CD4-positive, alpha-beta T cell (primary cell): Measurements from ENCODE around the gene OR2AT4. TPM values are rescaled to one million over a fixed set of nuclear protein-coding genes. Genes with fewer than 3 reads are reported as not detected.

Experiments
- ATAC-seq: fragments of 200-7000 bp; cut with Tn5 transposase; one replicate; pipeline ENCODE4 v1.10.0; 2022; ENCODE audit warnings: mild to moderate bottlenecking; ENCODE audit not compliant: poor library complexity
- CTCF ChIA-PET: fragments of 350-600 bp; sonication (Branson Sonifier 250); formaldehyde crosslinking; loops from one replicate; lab custom pipeline; 2021; ENCODE audit warnings: antibody characterized with exemption, inconsistent platforms; lab: Charles Lee
- POLR2A ChIA-PET: fragments of 350-600 bp; sonication (Branson Sonifier 250); formaldehyde crosslinking; loops from one replicate; lab custom pipeline; 2021; ENCODE audit warnings: antibody characterized with exemption, inconsistent platforms; lab: Charles Lee
- DNase-seq, 14 experiments: peaks; one replicate each; pipeline ENCODE4 v3.0.0-alpha.2; 2013 to 2020; ENCODE audit warnings: mixed read lengths in 2 of 14
- H3K27ac ChIP-seq, 2 donors: one replicate each; pipeline versions ENCODE4 v1.5.1 to v1.7.0; 2013; ENCODE audit warnings: low read length in 2 of 2, low read depth in 1 of 2, mild to moderate bottlenecking in 1 of 2
- H3K27me3 ChIP-seq, 2 experiments: 1 replicate in 1 of 2; 2 replicates in 1 of 2; pipeline versions ENCODE4 v1.6.1 to v1.7.0; 2013; ENCODE audit warnings: low read length in 2 of 2, control low read depth in 1 of 2, mild to moderate bottlenecking in 1 of 2, moderate library complexity in 1 of 2; ENCODE audit not compliant: insufficient read depth in 2 of 2, control insufficient read depth in 1 of 2
- H3K36me3 ChIP-seq: one replicate; pipeline ENCODE4 v1.6.1; 2013; ENCODE audit warnings: low read length, control low read depth; ENCODE audit not compliant: insufficient read depth
- H3K4me1 ChIP-seq: one replicate; pipeline ENCODE4 v1.6.1; 2013; ENCODE audit warnings: low read length, control low read depth; ENCODE audit not compliant: insufficient read depth
- H3K4me3 ChIP-seq: one replicate; pipeline ENCODE4 v1.5.1; 2013; ENCODE audit warnings: mild to moderate bottlenecking, low read length, moderate library complexity
- H3K9me3 ChIP-seq, 2 experiments: 1 replicate in 1 of 2; 2 replicates in 1 of 2; pipeline versions ENCODE4 v1.6.1 to v1.7.0; 2013; ENCODE audit warnings: low read length in 2 of 2, mild to moderate bottlenecking in 2 of 2, control low read depth in 1 of 2, moderate library complexity in 1 of 2; ENCODE audit not compliant: control insufficient read depth in 1 of 2, insufficient read depth in 1 of 2
- H3K27ac Mint-ChIP-seq: one replicate; pipeline ENCODE4 v1.8.0; 2020; ENCODE audit warnings: mixed read lengths
- H3K27me3 Mint-ChIP-seq: one replicate; pipeline ENCODE4 v1.8.0; 2021; ENCODE audit warnings: mixed read lengths
- H3K36me3 Mint-ChIP-seq: one replicate; pipeline ENCODE4 v1.8.0; 2021; ENCODE audit warnings: low read depth, mixed read lengths
- H3K4me1 Mint-ChIP-seq: one replicate; pipeline ENCODE4 v1.8.0; 2021; ENCODE audit warnings: low read depth, mixed read lengths
- H3K4me3 Mint-ChIP-seq: one replicate; pipeline ENCODE4 v1.8.0; 2020; ENCODE audit warnings: mild to moderate bottlenecking, mixed read lengths
- H3K9me3 Mint-ChIP-seq: one replicate; pipeline ENCODE4 v1.8.0; 2020; ENCODE audit warnings: mixed read lengths
- intact Hi-C, 2 experiments: fragments of 100-400 bp; cut with DNase I in 1 of 2; cut with micrococcal nuclease in 1 of 2; formaldehyde crosslinking; loops; one replicate each; pipeline versions ENCODE4 v1.15.1 to v1.9.0; 2023 to 2025; cut with DNase I, micrococcal nuclease
- total RNA-seq, 174 experiments: library from RNA in 2 of 174; stranded (reverse) in 2 of 174; gene quantifications; one replicate each; pipeline ENCODE4 v1.2.3 and lab custom pipeline; 2021 to 2026
- TF ChIP-seq, protein P1 (sequence below): fragments of 200-600 bp; IDR thresholded peaks from one replicate; pipeline ENCODE4 v1.8.0; 2022; ENCODE audit warnings: antibody characterized with exemption, mild to moderate bottlenecking

The OR2AT4 gene
- total RNA-seq, 2 experiments from 2014 or later: not detected

DNA sequence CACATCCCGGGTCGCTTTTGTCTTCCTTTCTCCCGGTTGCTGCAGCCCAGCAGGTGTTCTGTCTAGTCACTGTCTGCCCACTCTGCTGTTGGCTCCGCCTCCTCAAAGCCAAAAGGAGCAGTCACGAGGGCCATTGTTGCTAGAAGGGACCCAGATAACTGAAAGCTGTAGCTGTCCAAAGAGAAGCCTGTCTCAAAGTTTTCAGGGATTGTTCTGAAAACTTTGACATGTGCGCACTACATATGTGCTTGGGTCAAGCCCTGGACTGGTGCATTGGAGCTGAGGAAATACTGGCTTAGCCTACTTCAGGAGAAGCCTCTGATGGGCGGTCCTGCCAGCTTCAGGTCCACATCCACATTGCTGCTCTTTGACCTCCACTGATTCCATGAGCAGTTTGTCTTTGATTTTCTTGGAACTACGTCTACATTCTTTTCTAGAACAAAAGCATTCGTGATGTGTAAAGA lies 8.8 kb upstream of the OR2AT4 start:
- Histone ChIP-seq H3K27me3 (peaks cover 6% of the 10 kb centered on the region in 2 experiments), H3K4me3 (no peak overlapping the region), H3K36me3 (no peaks in the 10 kb centered on the region), H3K4me1 (no peaks in the 10 kb centered on the region), H3K27ac (no peak overlapping the region), H3K9me3 (no peaks in the 10 kb centered on the region)
- ATAC-seq (no peak), DNase-seq (no peak)
- no peak overlapping the region for H3K4me3 Mint-ChIP-seq
- H3K27me3 Mint-ChIP-seq: peaks cover 41% of the 10 kb centered on the region
- CTCF ChIA-PET: no interaction called here
- TF ChIP-seq, protein P1, sequence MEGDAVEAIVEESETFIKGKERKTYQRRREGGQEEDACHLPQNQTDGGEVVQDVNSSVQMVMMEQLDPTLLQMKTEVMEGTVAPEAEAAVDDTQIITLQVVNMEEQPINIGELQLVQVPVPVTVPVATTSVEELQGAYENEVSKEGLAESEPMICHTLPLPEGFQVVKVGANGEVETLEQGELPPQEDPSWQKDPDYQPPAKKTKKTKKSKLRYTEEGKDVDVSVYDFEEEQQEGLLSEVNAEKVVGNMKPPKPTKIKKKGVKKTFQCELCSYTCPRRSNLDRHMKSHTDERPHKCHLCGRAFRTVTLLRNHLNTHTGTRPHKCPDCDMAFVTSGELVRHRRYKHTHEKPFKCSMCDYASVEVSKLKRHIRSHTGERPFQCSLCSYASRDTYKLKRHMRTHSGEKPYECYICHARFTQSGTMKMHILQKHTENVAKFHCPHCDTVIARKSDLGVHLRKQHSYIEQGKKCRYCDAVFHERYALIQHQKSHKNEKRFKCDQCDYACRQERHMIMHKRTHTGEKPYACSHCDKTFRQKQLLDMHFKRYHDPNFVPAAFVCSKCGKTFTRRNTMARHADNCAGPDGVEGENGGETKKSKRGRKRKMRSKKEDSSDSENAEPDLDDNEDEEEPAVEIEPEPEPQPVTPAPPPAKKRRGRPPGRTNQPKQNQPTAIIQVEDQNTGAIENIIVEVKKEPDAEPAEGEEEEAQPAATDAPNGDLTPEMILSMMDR: no peak
- POLR2A ChIA-PET: no interaction called here
- intact Hi-C loops: no loop called here
- H3K36me3 Mint-ChIP-seq: no peaks in the 10 kb centered on the region
- no peak overlapping the region for H3K27ac Mint-ChIP-seq
- no peaks in the 10 kb centered on the region for H3K9me3 Mint-ChIP-seq
- no peaks in the 10 kb centered on the region for H3K4me1 Mint-ChIP-seq

DNA sequence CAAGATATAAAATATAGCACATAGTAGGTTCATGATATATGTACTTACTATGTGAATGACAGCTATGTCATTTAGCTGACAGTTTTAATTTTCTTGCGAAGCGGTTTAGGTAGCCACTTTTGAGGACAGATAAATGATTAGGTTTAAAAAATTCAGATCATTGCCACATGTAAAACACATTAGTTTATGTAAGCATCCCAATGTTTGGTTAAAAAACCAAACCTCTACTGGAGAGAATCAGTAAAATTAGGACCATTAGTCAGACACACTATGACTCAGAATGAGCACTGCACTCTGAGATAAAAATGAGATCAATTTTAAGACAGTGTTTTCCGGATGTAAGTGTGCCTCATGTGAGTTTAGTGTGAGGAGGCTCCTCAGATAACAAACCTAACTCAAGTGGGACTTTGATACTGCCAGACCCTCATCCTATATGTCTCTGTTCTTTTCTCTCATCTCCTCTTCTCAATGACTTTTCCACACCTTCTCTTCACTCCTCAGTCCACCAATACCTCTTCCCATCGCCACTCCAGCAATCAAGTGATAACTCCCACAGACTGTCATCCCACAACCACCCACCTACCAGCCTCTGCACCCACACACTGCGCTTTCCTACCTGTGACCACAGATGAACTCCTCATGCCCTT lies 6.8 kb upstream of the OR2AT4 start:
- no peaks in the 10 kb centered on the region for H3K4me1 Mint-ChIP-seq
- H3K36me3 Mint-ChIP-seq: no peaks in the 10 kb centered on the region
- no peak overlapping the region for H3K27ac ChIP-seq
- ATAC-seq: no peak
- peaks cover 47% of the 10 kb centered on the region for H3K27me3 Mint-ChIP-seq
- no peaks in the 10 kb centered on the region for H3K36me3 ChIP-seq
- H3K27ac Mint-ChIP-seq: no peak overlapping the region
- H3K4me3 Mint-ChIP-seq: no peak overlapping the region
- no peaks in the 10 kb centered on the region for H3K9me3 ChIP-seq
- TF ChIP-seq, protein P1: no peak
- ChIA-PET CTCF (no interaction called here), POLR2A (no interaction called here)
- H3K4me3 ChIP-seq: no peak overlapping the region
- no peaks in the 10 kb centered on the region for H3K9me3 Mint-ChIP-seq
- peaks cover 6% of the 10 kb centered on the region in 2 experiments for H3K27me3 ChIP-seq
- H3K4me1 ChIP-seq: no peaks in the 10 kb centered on the region
- DNase-seq: no peak
- intact Hi-C loops: no loop called here

DNA sequence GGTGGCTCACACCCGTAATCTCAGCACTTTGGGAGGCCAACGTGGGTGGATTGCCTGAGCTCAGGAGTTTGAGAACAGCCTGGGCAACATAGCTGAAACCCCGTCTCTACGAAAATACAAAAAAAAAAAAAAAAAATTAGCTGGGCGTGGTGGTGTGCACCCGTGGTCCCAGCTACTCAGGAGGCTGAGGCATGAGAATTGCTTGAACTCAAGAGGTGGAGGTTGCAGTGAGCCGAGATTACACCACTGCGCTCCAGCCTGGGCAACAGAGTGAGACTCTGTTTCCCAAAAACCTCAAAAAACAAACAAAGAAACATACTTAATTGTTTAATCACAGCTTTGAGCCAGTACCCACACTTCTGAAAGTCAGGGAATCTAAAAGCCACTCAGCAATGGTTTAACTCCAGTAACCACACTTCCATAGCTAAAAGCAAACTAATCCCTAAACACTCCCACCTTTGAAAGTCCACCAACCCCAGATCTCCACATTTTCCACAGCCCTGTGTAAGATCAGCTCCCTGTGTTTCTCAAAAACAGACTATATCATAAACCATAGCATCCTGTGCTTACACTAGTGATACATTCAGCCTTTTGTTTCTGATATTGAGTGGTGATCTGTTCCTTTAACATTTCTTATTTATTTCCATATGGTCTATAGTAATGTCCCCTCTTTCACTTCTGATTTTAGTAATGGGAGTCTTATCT lies 4.9 kb upstream of the OR2AT4 start:
- H3K4me3 ChIP-seq: no peak overlapping the region
- H3K27me3 ChIP-seq: peaks cover 6 to 11% of the 10 kb centered on the region in 2 experiments
- Mint-ChIP-seq H3K36me3 (no peaks in the 10 kb centered on the region), H3K27ac (no peak overlapping the region), H3K9me3 (no peaks in the 10 kb centered on the region), H3K27me3 (peaks cover 51% of the 10 kb centered on the region), H3K4me1 (no peaks in the 10 kb centered on the region), H3K4me3 (no peak overlapping the region)
- TF ChIP-seq, protein P1: no peak
- ChIA-PET CTCF (no interaction called here), POLR2A (no interaction called here)
- no peaks in the 10 kb centered on the region for H3K4me1 ChIP-seq
- no peak overlapping the region for H3K27ac ChIP-seq
- no peak for ATAC-seq
- intact Hi-C loops: no loop called here
- no peaks in the 10 kb centered on the region for H3K9me3 ChIP-seq
- no peak for DNase-seq
- H3K36me3 ChIP-seq: no peaks in the 10 kb centered on the region
